Measurements from ENCODE around the gene ADM.

The ADM gene

GRCh38 chr11:10310301-10310841 is 5.5 kb downstream of the ADM start:
- no peak for DNase-seq

GRCh38 chr11:10311802-10312201 is 6.9 kb downstream of the ADM start:
- DNase-seq, result no peak

GRCh38 chr11:10314199-10315072 is 9.6 kb downstream of the ADM start:
- no peak for DNase-seq

GRCh38 chr11:10315083-10315482 is 10.2 kb downstream of the ADM start:
- no peak for DNase-seq

GRCh38 chr11:10317151-10317755 is 12.4 kb downstream of the ADM start:
- DNase-seq, result no peak

GRCh38 chr11:10317776-10318526 is 13.1 kb downstream of the ADM start:
- DNase-seq, result no peak

GRCh38 chr11:10318527-10318802 is 13.6 kb downstream of the ADM start:
- DNase-seq, result no peak

- no peak for DNase-seq
These were observed 15.1 kb downstream of the ADM start for GRCh38 chr11:10319702-10320558.

- DNase-seq, result no peak
These were observed 16.0 kb downstream of the ADM start for GRCh38 chr11:10320736-10321465.

GRCh38 chr11:10322401-10322800 is 17.5 kb downstream of the ADM start:
- DNase-seq, result no peak

GRCh38 chr11:10322830-10323792 is 18.2 kb downstream of the ADM start:
- DNase-seq, result peak; percentile 36 to 43

- no peak for DNase-seq
These were observed 18.9 kb downstream of the ADM start for GRCh38 chr11:10323793-10324170.

- DNase-seq, result no peak
These were observed 19.6 kb downstream of the ADM start for GRCh38 chr11:10324474-10324873.

- DNase-seq, result no peak
These were observed 20.6 kb downstream of the ADM start for GRCh38 chr11:10325277-10326011.

- no peak for DNase-seq
These were observed 21.4 kb downstream of the ADM start for GRCh38 chr11:10326012-10326964.

- no peak for DNase-seq
These were observed 22.4 kb downstream of the ADM start for GRCh38 chr11:10327254-10327653.

GRCh38 chr11:10328314-10329098 is 23.6 kb downstream of the ADM start:
- DNase-seq, result no peak

- DNase-seq, result no peak
These were observed 24.5 kb downstream of the ADM start for GRCh38 chr11:10329356-10329755.
